Activated naive CD4-positive, alpha-beta T cell treated with anti-CD3 and anti-CD28 coated beads for 36 hours (primary cell): ENCODE data around the gene CMIP. TPM values are rescaled to one million over a fixed set of nuclear protein-coding genes. Genes with fewer than 3 reads are reported as not detected.

Experiments used
- CTCF ChIA-PET: fragments of 350-600 bp; sonication (Branson Sonifier 250); formaldehyde crosslinking; loops from one replicate; lab custom pipeline; 2021; ENCODE audit warnings: antibody characterized with exemption; lab: Charles Lee
- DNase-seq: peaks from one replicate; pipeline ENCODE4 v3.0.0-alpha.2; 2020
- H3K27ac Mint-ChIP-seq: one replicate; pipeline ENCODE4 v1.8.0; 2021; ENCODE audit warnings: mild to moderate bottlenecking, mixed read lengths
- H3K27me3 Mint-ChIP-seq: one replicate; pipeline ENCODE4 v1.8.0; 2021; ENCODE audit warnings: low read depth, mixed read lengths
- H3K36me3 Mint-ChIP-seq: one replicate; pipeline ENCODE4 v1.8.0; 2021; ENCODE audit warnings: low read depth, mixed read lengths
- H3K4me1 Mint-ChIP-seq: one replicate; pipeline ENCODE4 v1.8.0; 2021; ENCODE audit warnings: low read depth, mixed read lengths
- H3K4me3 Mint-ChIP-seq: one replicate; pipeline ENCODE4 v1.8.0; 2021; ENCODE audit warnings: mild to moderate bottlenecking, moderate library complexity, mixed read lengths
- H3K9me3 Mint-ChIP-seq: one replicate; pipeline ENCODE4 v1.8.0; 2021; ENCODE audit warnings: mixed read lengths
- intact Hi-C: fragments of 100-400 bp; cut with micrococcal nuclease; formaldehyde crosslinking; loops from one replicate; pipeline ENCODE4 v1.15.1; 2023
- total RNA-seq, 2 experiments: library from RNA; stranded (reverse); gene quantifications; one replicate each; pipeline ENCODE4 v1.2.3, GENCODE V29; 2021

The CMIP gene
- total RNA-seq, 2 experiments from 2014 or later: 28.6 to 28.8 TPM

GRCh38 chr16:81499576-81500380 is 55.2 kb downstream of the CMIP start:
- Mint-ChIP-seq H3K4me1 (peaks cover 26% of the 10 kb centered on the region), H3K36me3 (peaks cover 2% of the 10 kb centered on the region), H3K27me3 (no peaks in the 10 kb centered on the region), H3K27ac (no peak overlapping the region), H3K9me3 (no peaks in the 10 kb centered on the region), H3K4me3 (no peak overlapping the region)
- CTCF ChIA-PET: interaction anchor here (0.6 to 1.3 kb wide), 2 partner anchors 29 to 64 kb away, joined by 3 read pairs; no protein-coding TSS in a partner anchor
- intact Hi-C loops: loop anchor here (5.0 kb wide), 1 partner anchor 97 kb away; no protein-coding TSS in a partner anchor
- DNase-seq: no peak

GRCh38 chr16:81500833-81501521 is 56.4 kb downstream of the CMIP start:
- Mint-ChIP-seq H3K4me3 (no peak overlapping the region), H3K27me3 (no peaks in the 10 kb centered on the region), H3K4me1 (peaks cover 26% of the 10 kb centered on the region), H3K9me3 (no peaks in the 10 kb centered on the region), H3K27ac (no peak overlapping the region), H3K36me3 (peaks cover 2% of the 10 kb centered on the region)
- CTCF ChIA-PET: no interaction called here
- intact Hi-C loops: no loop called here
- DNase-seq: no peak

GRCh38 chr16:81502396-81503070 is 57.9 kb downstream of the CMIP start:
- Mint-ChIP-seq H3K36me3 (peaks cover 2% of the 10 kb centered on the region), H3K27ac (no peak overlapping the region), H3K27me3 (no peaks in the 10 kb centered on the region), H3K9me3 (no peaks in the 10 kb centered on the region), H3K4me1 (peaks cover 19% of the 10 kb centered on the region), H3K4me3 (no peak overlapping the region)
- intact Hi-C loops: no loop called here
- CTCF ChIA-PET: no interaction called here
- no peak for DNase-seq

DNA sequence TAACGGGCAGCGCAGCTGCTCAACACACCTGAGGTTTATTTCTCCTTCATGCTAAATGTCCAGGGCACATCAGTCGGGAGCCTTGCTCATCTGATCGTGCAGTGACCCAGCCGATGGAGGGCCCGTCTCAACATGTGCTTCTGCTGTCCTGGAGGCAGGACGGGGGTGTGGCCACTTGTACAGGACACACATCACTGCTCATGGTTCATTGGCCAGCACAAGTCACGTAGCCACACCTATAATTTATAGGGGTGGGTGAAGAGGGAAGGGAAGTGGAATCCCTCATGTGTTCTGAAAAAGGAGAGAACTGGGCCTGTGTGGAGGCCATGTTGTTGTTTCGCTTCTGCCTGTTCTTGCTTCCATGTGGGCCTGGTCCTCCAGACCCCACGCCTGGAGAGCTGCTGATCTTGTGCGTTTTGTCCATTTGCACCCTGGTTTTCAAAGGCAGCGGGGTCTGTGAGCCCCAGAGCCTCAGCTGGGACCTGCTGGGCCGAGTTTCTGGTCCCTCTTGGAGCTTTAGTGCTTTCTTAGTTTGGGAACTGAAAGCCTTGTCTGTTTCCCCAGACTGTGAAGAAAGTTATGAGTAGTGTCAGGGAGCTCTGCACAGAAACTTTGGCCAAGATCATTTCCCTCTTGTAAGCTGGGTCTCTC is 60.5 kb downstream of the CMIP start:
- H3K36me3 Mint-ChIP-seq: no peaks in the 10 kb centered on the region
- intact Hi-C loops: no loop called here
- H3K4me3 Mint-ChIP-seq: no peak overlapping the region
- H3K27me3 Mint-ChIP-seq: no peaks in the 10 kb centered on the region
- no peak for DNase-seq
- H3K27ac Mint-ChIP-seq: no peak overlapping the region
- no peaks in the 10 kb centered on the region for H3K9me3 Mint-ChIP-seq
- CTCF ChIA-PET: interaction anchor here (0.8 kb wide), 1 partner anchor 17 kb away, joined by 4 read pairs; no protein-coding TSS in a partner anchor
- H3K4me1 Mint-ChIP-seq: peaks cover 8% of the 10 kb centered on the region

DNA sequence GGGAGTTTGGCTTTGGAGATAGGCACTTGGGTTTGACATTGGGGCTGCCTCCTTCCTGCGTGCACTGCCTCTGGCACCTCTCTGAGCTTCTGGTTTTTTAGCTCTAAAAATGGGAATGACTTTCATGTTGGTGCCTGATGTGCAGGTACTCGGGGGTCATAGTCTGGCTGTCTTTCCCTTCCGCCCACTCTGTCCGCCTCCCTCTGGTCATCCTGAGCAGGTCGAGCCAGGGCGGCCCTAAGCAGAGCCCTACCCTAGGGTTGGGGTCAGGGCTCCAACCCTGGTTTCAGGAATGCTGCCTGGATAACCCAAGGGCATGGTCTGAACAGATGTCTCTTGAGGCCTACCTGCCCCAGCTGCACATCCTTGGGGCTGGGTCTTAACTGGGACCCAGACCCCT is 64.8 kb downstream of the CMIP start:
- Mint-ChIP-seq H3K9me3 (no peaks in the 10 kb centered on the region), H3K4me1 (peaks cover 5% of the 10 kb centered on the region), H3K27ac (no peak overlapping the region), H3K27me3 (no peaks in the 10 kb centered on the region), H3K4me3 (no peak overlapping the region), H3K36me3 (no peaks in the 10 kb centered on the region)
- intact Hi-C loops: no loop called here
- CTCF ChIA-PET: no interaction called here
- DNase-seq: no peak

GRCh38 chr16:81510016-81510415 is 65.4 kb downstream of the CMIP start:
- peaks cover 5% of the 10 kb centered on the region for H3K4me1 Mint-ChIP-seq
- no peak overlapping the region for H3K4me3 Mint-ChIP-seq
- H3K36me3 Mint-ChIP-seq: no peaks in the 10 kb centered on the region
- no peak overlapping the region for H3K27ac Mint-ChIP-seq
- intact Hi-C loops: no loop called here
- H3K9me3 Mint-ChIP-seq: no peaks in the 10 kb centered on the region
- DNase-seq: no peak
- CTCF ChIA-PET: interaction anchor here (1.3 kb wide), 1 partner anchor 16 kb away, joined by 4 read pairs; no protein-coding TSS in a partner anchor
- no peaks in the 10 kb centered on the region for H3K27me3 Mint-ChIP-seq

GRCh38 chr16:81511371-81511770 is 66.8 kb downstream of the CMIP start:
- H3K9me3 Mint-ChIP-seq: no peaks in the 10 kb centered on the region
- intact Hi-C loops: no loop called here
- H3K4me3 Mint-ChIP-seq: no peak overlapping the region
- peaks cover 2% of the 10 kb centered on the region for H3K4me1 Mint-ChIP-seq
- no peak overlapping the region for H3K27ac Mint-ChIP-seq
- no peaks in the 10 kb centered on the region for H3K27me3 Mint-ChIP-seq
- no peaks in the 10 kb centered on the region for H3K36me3 Mint-ChIP-seq
- no peak for DNase-seq
- CTCF ChIA-PET: no interaction called here

DNA sequence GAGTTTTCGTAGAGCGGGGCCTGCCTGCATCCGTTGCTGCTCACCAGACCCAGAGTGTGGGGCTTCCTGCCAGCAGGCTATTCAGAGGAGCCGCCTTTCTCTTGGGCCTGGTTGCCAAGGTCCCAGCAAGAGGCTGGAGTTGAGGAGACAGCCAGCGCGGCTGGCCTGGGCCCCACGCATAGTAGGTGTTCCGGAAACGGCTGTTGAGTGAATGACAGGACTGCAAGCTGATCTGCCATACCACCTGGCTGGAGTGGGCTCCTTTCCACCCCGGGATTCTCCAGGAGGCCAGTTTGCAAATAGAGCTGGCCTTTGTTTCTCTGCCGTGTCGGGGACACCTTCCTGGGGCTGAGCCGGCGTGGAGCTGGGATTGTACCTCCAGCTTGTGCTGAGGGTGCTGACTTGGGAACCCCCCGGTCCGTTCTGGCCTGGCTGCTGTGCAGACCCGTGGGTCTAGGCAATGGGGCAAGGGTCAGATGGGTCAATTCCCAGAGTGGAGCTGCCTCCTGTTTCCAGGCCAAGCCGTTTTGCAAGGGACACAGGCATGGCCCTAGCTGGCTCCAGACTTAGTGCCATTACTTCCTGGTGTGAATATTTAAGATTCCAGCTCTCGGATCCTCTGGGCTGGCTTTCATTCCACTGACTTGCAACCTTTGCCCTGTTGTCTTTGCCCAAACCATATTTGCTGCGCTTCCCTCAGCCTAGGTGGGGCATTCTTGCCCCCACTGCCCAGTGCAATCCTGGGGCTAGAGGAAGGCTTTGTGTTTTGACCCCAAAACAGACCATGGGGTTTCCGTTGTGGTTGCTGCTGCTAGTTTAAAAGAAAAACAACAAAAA is 68.8 kb downstream of the CMIP start:
- intact Hi-C loops: no loop called here
- no peak for DNase-seq

DNA sequence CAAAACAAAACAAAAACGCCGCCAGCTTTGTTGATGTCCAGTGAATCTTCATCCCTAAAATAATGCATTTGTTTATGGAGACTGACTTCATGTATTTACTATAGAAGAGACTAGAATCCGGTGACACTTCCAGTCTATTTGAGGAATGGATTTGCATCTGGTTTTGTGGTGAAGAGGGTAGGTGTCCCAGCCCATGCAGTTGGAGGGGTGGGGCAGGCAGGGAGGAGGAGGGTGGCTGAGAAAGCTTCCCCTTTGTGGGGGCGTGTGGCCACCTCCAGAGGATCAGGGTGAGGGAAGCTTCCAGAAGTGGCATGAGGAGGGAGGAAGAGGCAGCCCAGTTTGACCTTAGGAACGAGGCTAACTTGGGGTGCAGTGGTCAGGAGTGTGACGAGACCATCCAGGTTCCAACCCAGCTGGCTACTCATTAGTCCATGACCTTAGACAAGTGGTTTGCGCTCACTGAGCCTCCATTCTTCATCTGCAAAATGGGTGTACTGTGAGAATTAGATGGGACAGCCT is 69.5 kb downstream of the CMIP start:
- CTCF ChIA-PET: no interaction called here
- no peaks in the 10 kb centered on the region for H3K36me3 Mint-ChIP-seq
- intact Hi-C loops: no loop called here
- H3K27me3 Mint-ChIP-seq: no peaks in the 10 kb centered on the region
- H3K4me3 Mint-ChIP-seq: no peak overlapping the region
- no peak overlapping the region for H3K27ac Mint-ChIP-seq
- H3K4me1 Mint-ChIP-seq: no peaks in the 10 kb centered on the region
- no peaks in the 10 kb centered on the region for H3K9me3 Mint-ChIP-seq
- DNase-seq: no peak

More for the DNA sequence above, 68.8 kb downstream of the CMIP start:
- CTCF ChIA-PET: no interaction called here
- Mint-ChIP-seq H3K27ac (no peak overlapping the region), H3K36me3 (no peaks in the 10 kb centered on the region), H3K27me3 (no peaks in the 10 kb centered on the region), H3K4me3 (no peak overlapping the region), H3K4me1 (no peaks in the 10 kb centered on the region), H3K9me3 (no peaks in the 10 kb centered on the region)

DNA sequence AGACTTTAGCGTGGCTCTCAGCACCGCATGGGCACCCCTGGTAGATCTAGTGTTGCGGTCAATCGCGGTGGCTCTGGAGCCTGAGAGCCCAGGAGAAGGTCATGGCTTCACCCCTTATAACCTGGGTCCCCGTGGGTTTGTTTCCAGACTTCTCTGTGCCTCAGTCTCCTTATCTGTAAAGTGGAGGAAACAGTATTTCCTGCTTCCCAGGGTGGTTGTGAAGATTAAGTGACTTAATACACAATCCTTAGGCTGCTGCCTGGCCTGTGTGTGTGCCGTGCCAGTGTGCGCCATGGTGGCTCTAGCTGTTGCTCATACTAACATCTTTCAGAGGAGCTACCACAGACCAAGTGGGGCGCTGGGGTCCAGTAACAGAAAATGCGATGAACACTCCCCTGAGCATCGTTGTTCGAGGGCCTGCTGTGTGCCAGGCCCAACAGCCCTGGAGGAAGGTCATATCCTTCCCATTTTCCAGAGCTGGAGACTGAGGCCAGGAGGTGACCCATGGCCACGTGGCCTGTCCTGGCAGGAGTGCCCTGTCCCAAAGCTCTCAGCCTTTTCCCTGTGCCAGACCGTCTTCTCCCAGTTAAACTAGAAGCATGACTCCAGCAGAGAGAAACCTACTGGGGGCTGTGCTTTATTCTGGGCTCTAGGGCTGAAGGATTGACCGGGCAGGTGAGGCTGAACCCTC is 70.1 kb downstream of the CMIP start:
- DNase-seq: no peak
- no peak overlapping the region for H3K27ac Mint-ChIP-seq
- H3K4me3 Mint-ChIP-seq: no peak overlapping the region
- intact Hi-C loops: no loop called here
- no peaks in the 10 kb centered on the region for H3K27me3 Mint-ChIP-seq
- no peaks in the 10 kb centered on the region for H3K36me3 Mint-ChIP-seq
- H3K4me1 Mint-ChIP-seq: no peaks in the 10 kb centered on the region
- CTCF ChIA-PET: interaction anchor here (0.6 kb wide), 1 partner anchor 207 kb away, joined by 4 read pairs; no protein-coding TSS in a partner anchor
- H3K9me3 Mint-ChIP-seq: no peaks in the 10 kb centered on the region

DNA sequence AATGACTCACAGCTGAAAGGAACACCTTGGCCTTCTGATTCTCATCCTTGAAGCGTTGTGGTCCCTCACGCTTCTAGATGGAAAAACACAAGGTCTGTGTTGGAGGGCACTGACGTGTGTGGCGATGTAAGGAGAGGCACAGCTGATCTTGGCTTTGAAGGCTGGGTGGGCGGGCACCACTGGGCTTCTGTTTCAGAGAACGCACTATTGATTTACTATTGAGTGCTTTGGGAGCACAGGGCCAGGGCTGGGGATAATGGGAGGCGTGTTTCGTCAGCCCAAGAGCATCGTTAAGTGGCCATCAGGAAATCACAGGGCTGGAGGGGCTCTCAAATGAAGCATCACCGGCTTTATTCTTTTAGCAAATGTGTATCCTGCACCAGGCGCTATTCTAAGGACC is 70.7 kb downstream of the CMIP start:
- no peak overlapping the region for H3K27ac Mint-ChIP-seq
- no peak for DNase-seq
- no peak overlapping the region for H3K4me3 Mint-ChIP-seq
- H3K4me1 Mint-ChIP-seq: no peaks in the 10 kb centered on the region
- H3K27me3 Mint-ChIP-seq: no peaks in the 10 kb centered on the region
- intact Hi-C loops: no loop called here
- H3K36me3 Mint-ChIP-seq: no peaks in the 10 kb centered on the region
- H3K9me3 Mint-ChIP-seq: no peaks in the 10 kb centered on the region
- CTCF ChIA-PET: no interaction called here
